B cell (primary cell): ENCODE measurements around the gene TRMO. TPM values are rescaled to one million over a fixed set of nuclear protein-coding genes. Genes with fewer than 3 reads are reported as not detected.

Experiments used
- ATAC-seq: fragments of 200-7000 bp; cut with Tn5 transposase; one replicate; pipeline ENCODE4 v1.10.0; 2021; ENCODE audit warnings: low read depth, mild to moderate bottlenecking, moderate number of reproducible peaks, moderate library complexity
- CTCF ChIA-PET: fragments of 350-600 bp; sonication (Branson Sonifier 250); formaldehyde crosslinking; loops from one replicate; lab custom pipeline; 2021; ENCODE audit warnings: antibody characterized with exemption, inconsistent platforms; lab: Charles Lee
- POLR2A ChIA-PET: fragments of 350-600 bp; sonication (Branson Sonifier 250); formaldehyde crosslinking; loops from one replicate; lab custom pipeline; 2021; ENCODE audit warnings: antibody characterized with exemption; lab: Charles Lee
- DNase-seq: peaks from one replicate; pipeline ENCODE4 v3.0.0; 2013
- H2AFZ ChIP-seq: 2 replicates; pipeline ENCODE4 v1.6.1; 2012; ENCODE audit warnings: mild to moderate bottlenecking, low read depth, low read length; ENCODE audit not compliant: insufficient read depth, poor library complexity, severe bottlenecking
- H3K27ac ChIP-seq, 2 donors: 1 replicate in 1 of 2; 2 replicates in 1 of 2; pipeline ENCODE4 v1.5.1; 2012 to 2013; ENCODE audit warnings: low read length in 2 of 2, mild to moderate bottlenecking in 2 of 2, moderate library complexity in 1 of 2
- H3K27me3 ChIP-seq, 4 experiments: fragments of 200-600 bp in 1 of 4; sonication (generic) in 1 of 4; replicated peaks in 1 of 4; 1 replicate in 2 of 4; 2 replicates in 2 of 4; pipeline versions ENCODE4 v1.6.1 to v1.7.0; 2013 to 2016; ENCODE audit warnings: low read length in 3 of 4, mild to moderate bottlenecking in 2 of 4, mixed read lengths in 1 of 4, moderate library complexity in 1 of 4; ENCODE audit not compliant: insufficient read depth in 4 of 4, control insufficient read depth in 3 of 4; ENCODE audit errors: control extremely low read depth in 1 of 4
- H3K36me3 ChIP-seq, 2 experiments: replicated peaks in 1 of 2; 1 replicate in 1 of 2; 2 replicates in 1 of 2; pipeline versions ENCODE4 v1.6.1 to v1.7.1; 2013; ENCODE audit warnings: low read length in 1 of 2; ENCODE audit not compliant: insufficient read depth in 2 of 2, control insufficient read depth in 1 of 2; ENCODE audit errors: control extremely low read depth in 1 of 2, extremely low read depth in 1 of 2
- H3K4me1 ChIP-seq, 2 donors: fragments of 200-600 bp in 1 of 2; sonication (generic) in 1 of 2; 1 replicate in 1 of 2; 2 replicates in 1 of 2; pipeline versions ENCODE4 v1.5.1 to v1.6.1; 2013 to 2017; ENCODE audit warnings: low read length in 2 of 2; ENCODE audit not compliant: control insufficient read depth in 2 of 2, insufficient read depth in 2 of 2
- H3K4me2 ChIP-seq: replicated peaks from 2 replicates; pipeline ENCODE3; 2012; ENCODE audit warnings: mild to moderate bottlenecking, low read depth, low read length; ENCODE audit not compliant: poor library complexity, severe bottlenecking
- H3K4me3 ChIP-seq, 5 experiments: fragments of 200-600 bp in 1 of 5; sonication (generic) in 1 of 5; 1 replicate in 3 of 5; 2 replicates in 2 of 5; pipeline versions ENCODE4 v1.5.1 to v1.7.0; 2011 to 2016; ENCODE audit warnings: low read length in 4 of 5, mild to moderate bottlenecking in 4 of 5, low read depth in 2 of 5, control low read depth in 1 of 5, moderate library complexity in 1 of 5; ENCODE audit not compliant: insufficient read depth in 1 of 5; ENCODE audit errors: control extremely low read depth in 1 of 5, extremely low read depth in 1 of 5
- H3K79me2 ChIP-seq: fragments of 200-600 bp; sonication (generic); one replicate; pipeline ENCODE4 v1.6.0; 2016; ENCODE audit warnings: low read length; ENCODE audit not compliant: control insufficient read depth, insufficient read depth
- H3K9ac ChIP-seq: fragments of 200-600 bp; sonication (generic); 2 replicates; pipeline ENCODE4 v1.6.1; 2017; ENCODE audit warnings: mild to moderate bottlenecking, low read length, moderate library complexity
- H3K9me3 ChIP-seq, 3 donors: one replicate each; pipeline versions ENCODE4 v1.6.1 to v1.7.1; 2013; ENCODE audit warnings: low read length in 2 of 3; ENCODE audit not compliant: control insufficient read depth in 2 of 3, insufficient read depth in 1 of 3; ENCODE audit errors: control extremely low read depth in 1 of 3
- H4K20me1 ChIP-seq: 2 replicates; pipeline ENCODE4 v1.6.0; 2012; ENCODE audit warnings: mild to moderate bottlenecking, low read length; ENCODE audit not compliant: insufficient read depth, control insufficient read depth, poor library complexity, severe bottlenecking
- H3K27ac Mint-ChIP-seq: one replicate; pipeline ENCODE4 v1.8.0; 2021; ENCODE audit warnings: mixed read lengths
- H3K27me3 Mint-ChIP-seq: one replicate; pipeline ENCODE4 v1.8.0; 2021; ENCODE audit warnings: mixed read lengths
- H3K4me1 Mint-ChIP-seq: one replicate; pipeline ENCODE4 v1.8.0; 2021; ENCODE audit warnings: mixed read lengths
- H3K4me3 Mint-ChIP-seq: one replicate; pipeline ENCODE4 v1.8.0; 2021; ENCODE audit warnings: mixed read lengths
- H3K9me3 Mint-ChIP-seq: one replicate; pipeline ENCODE4 v1.8.0; 2022; ENCODE audit warnings: mixed read lengths; ENCODE audit not compliant: insufficient read depth
- CTCF ChIP-seq: fragments of 200-600 bp; IDR thresholded peaks from one replicate; pipeline ENCODE4 v1.8.0; 2022; ENCODE audit warnings: antibody characterized with exemption, mild to moderate bottlenecking
- EZH2 ChIP-seq: IDR thresholded peaks from 2 replicates; pipeline ENCODE4 v1.6.1; 2012; ENCODE audit warnings: borderline replicate concordance, low read depth, mild to moderate bottlenecking, moderate library complexity, low read length; ENCODE audit not compliant: insufficient read depth, poor library complexity, severe bottlenecking
- WGBS: methylation state at CpG from one replicate; pipeline ENCODE4 v1.1.5; 2013; ENCODE audit warnings: missing lambda C conversion rate; ENCODE audit not compliant: insufficient coverage; 5-methylcytosine and 5-hydroxymethylcytosine counted together
- intact Hi-C: fragments of 100-400 bp; cut with micrococcal nuclease; formaldehyde crosslinking; loops from one replicate; pipeline ENCODE4 v1.10.0; 2022
- polyA plus RNA-seq: library from polyadenylated mRNA; depleted of rRNA; stranded (reverse); fragments of >200 nt; gene quantifications from 2 replicates; pipeline ENCODE4 v1.2.3, GENCODE V29; 2012
- total RNA-seq, 2 donors: library from RNA; stranded (reverse); fragments of 120-200 nt in 1 of 2; gene quantifications; 1 replicate in 1 of 2; 2 replicates in 1 of 2; pipeline versions ENCODE4 v1.2.3 to v1.2.4, GENCODE V29; 2013 to 2022

The TRMO gene
- total and polyA plus RNA-seq, 2 donors (not counting 1 experiment from before 2014, with no cell fraction given), result 16.9 to 42.3 TPM

GRCh38 chr9:97868859-97869258 is 53.4 kb downstream of the TRMO start:
- ChIA-PET POLR2A (no interaction called here), CTCF (interaction anchor here (1.0 kb wide), 1 partner anchor 32 kb away, joined by 3 read pairs; no protein-coding TSS in a partner anchor)
- Histone ChIP-seq H3K9ac (no peak overlapping the region), H3K9me3 (peaks cover 8 to 14% (median 9%) of the 10 kb centered on the region in 3 donors), H3K36me3 (no peaks in the 10 kb centered on the region), H2AFZ (no peak overlapping the region), H4K20me1 (no peaks in the 10 kb centered on the region), H3K79me2 (no peaks in the 10 kb centered on the region), H3K27me3 (peaks cover 0 to 8% (median 4%) of the 10 kb centered on the region in 4 experiments), H3K4me2 (no peak overlapping the region), H3K4me1 (peaks cover 4% of the 10 kb centered on the region in 2 donors), H3K4me3 (no peak overlapping the region), H3K27ac (no peak overlapping the region)
- intact Hi-C loops, result no loop called here
- Mint-ChIP-seq H3K9me3 (peaks cover 9% of the 10 kb centered on the region), H3K4me3 (no peak overlapping the region), H3K27ac (no peak overlapping the region), H3K27me3 (peaks cover 37% of the 10 kb centered on the region), H3K4me1 (peaks cover 9% of the 10 kb centered on the region)
- DNase-seq, result no peak
- 96% methylated on average over 2 of the region's 3 CpGs for WGBS
- TF ChIP-seq EZH2 (no peak), CTCF (no peak)
- ATAC-seq, result no peak

DNA sequence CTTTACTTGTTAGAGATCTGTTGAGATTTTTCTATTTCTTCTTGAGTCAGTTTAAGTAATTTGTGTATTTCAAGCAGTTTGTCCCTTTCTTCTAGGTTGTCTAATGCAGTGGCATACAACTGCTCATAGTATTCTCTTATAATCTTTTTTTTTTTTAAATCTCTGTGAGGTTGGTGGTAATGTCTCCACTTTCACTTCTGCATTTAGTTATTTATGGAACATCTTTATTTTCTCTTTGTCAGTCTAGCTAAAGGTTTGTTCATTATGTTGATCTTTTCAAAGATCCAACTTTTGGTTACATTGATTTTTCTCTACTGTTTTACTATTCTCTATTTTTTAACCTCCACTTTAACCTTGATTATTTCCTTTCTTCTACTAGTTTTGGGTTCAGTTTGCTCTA is 55.5 kb downstream of the TRMO start:
- Mint-ChIP-seq H3K4me3 (peak overlapping the region; percentile 26), H3K4me1 (peaks cover 9% of the 10 kb centered on the region), H3K27ac (no peak overlapping the region), H3K9me3 (peaks cover 9% of the 10 kb centered on the region), H3K27me3 (peaks cover 44% of the 10 kb centered on the region)
- H3K4me2 ChIP-seq, result peak overlapping the region; percentile 20
- POLR2A ChIA-PET, result no interaction called here
- peak; percentile 54 for DNase-seq
- no peak overlapping the region for H2AFZ ChIP-seq
- H4K20me1 ChIP-seq, result no peaks in the 10 kb centered on the region
- no peak overlapping the region for H3K9ac ChIP-seq
- H3K79me2 ChIP-seq, result no peaks in the 10 kb centered on the region
- H3K4me3 ChIP-seq, result peak overlapping the region in 1 of 5 experiments; percentile 1
- CTCF ChIA-PET, result interaction anchor here (1.5 kb wide), 1 partner anchor 35 kb away, joined by 3 read pairs; no protein-coding TSS in a partner anchor
- peaks cover 4 to 14% (median 9%) of the 10 kb centered on the region in 3 donors for H3K9me3 ChIP-seq
- intact Hi-C loops, result no loop called here
- TF ChIP-seq CTCF (no peak), EZH2 (no peak)
- no peak overlapping the region for H3K27ac ChIP-seq
- peaks cover 4% of the 10 kb centered on the region in 2 donors for H3K4me1 ChIP-seq
- H3K27me3 ChIP-seq, result peaks cover 0 to 14% (median 8%) of the 10 kb centered on the region in 4 experiments
- ATAC-seq, result peak; percentile 65
- no peaks in the 10 kb centered on the region for H3K36me3 ChIP-seq
